Inflammatory macrophage treated with lipopolysaccharide for 4 hours (primary cell): ENCODE data around the gene TGFB1.

Experiments
- DNase-seq: peaks from one replicate; pipeline ENCODE4 v3.0.0-alpha.2; 2020

Gene TGFB1

GRCh38 chr19:41319500-41320184 lies 34.1 kb downstream of the TGFB1 start:
- no peak for DNase-seq

DNA sequence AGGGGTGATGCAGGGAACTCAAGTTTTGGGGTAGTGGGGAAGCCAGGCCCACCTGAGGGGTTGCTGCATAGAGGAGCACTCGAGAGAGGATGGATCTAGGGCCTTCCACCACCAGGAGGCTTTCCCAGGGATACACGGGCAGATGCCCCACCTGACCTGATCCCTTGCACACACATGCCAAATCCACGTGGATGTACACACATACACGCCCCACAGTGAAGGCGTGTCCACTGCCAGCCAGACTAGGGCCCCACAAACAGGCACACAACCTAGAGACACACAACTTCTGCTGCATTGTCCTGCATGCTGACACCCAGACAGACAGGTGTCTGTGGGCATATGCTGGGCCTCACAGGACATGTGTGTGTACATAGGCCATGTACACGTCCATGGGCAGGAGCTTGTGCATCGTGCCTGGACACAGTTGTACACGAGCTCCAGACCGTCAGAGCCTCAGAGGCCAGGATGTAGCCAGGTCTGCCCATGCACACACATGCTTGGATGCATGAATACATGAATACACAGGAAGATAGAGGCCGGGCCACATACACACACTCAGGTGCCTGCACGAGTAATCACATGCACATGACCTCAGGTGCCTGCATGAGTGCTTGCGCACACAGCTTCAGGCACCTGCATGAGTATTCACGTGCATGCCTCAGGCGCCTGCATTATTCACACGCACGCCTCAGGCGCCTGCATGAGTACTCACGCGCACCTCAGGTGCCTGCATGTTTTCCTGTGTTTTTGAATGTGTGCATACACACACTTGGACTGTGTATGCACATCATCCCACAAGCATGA lies 34.8 kb downstream of the TGFB1 start:
- DNase-seq, result no peak

GRCh38 chr19:41316306-41316920 lies 37.3 kb downstream of the TGFB1 start:
- no peak for DNase-seq

DNA sequence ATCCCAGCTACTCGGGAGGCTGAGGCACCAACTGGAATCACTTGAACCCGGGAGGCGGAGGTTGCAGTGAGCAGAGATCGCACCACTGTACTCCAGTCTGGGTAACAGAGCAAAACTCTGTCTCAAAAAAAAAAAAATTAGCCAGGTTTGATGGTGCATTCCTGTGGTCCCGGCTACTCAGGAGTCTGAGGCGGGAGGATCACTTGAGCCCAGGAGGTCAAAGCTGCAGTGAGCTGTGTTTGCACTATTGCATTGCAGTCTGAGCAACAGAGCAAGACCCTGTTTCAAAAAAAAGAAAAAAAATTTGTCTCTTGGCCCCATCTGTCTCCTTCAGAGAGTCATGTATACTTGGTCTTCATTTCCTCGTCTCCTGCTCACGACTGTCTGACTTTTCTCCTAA lies 42.1 kb downstream of the TGFB1 start:
- DNase-seq, result no peak

DNA sequence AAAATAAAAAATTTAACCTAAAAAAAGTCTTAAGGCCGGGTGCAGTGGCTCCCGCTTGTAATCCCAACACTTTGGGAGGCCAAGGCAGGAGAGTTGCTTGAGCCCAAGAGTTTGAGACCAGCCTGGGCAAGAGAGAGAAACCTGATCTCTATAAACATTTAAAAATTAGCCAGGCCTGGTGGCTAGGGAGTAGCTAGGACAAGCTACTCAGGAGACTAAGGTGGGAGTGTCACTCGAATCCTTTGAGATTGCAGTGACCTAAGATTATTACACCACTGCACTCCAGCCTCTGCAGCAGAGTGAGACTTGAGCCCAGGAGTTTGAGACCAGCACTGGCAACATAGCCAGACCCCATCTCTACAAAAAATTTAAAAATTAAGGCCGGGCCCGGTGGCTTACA lies 42.6 kb downstream of the TGFB1 start:
- no peak for DNase-seq

DNA sequence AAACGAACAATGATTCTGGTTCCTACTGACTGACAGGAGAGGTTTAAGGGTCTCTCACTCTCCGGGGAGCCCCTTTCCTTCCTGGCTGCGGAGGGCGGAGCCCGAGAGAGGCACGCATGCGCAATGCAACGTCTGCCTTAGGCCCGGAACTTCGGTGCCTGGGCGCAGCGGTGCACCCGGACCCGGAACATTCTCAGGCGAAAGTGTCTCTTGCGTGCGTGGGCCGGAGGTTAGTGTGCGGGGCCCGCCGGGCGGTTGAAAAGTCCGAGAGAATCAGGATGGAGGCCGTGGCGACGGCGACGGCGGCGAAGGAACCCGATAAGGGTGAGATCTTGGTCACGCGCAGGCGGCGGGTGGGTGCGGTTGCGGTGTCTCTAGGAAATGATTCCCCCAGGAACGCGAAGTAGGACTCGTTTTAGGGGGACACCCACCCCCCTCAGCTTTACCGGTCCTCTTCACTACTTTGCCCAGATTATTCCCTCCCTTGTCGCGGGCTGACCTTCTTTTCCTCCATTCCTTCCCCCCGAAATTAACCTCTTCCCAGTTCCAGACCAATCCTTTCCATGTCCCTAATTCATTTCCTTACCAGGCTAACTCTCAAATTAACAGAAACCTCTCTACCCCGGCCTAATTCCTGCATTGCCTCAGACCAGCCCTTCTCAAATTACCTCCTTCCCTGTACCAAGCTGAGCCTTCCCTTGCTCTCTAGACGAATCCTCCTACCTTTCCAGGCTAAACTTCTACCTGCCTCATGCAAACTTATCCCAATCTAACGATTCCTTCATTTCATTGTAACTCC lies 43.5 kb downstream of the TGFB1 start, which contains the start of gene CCDC97:
TSS of gene CCDC97 (plus strand) at position 140 of the 799 bp plus-strand sequence. CDS start at position 279, 139 bp downstream.
- DNase-seq, result peak; percentile 87

GRCh38 chr19:41309180-41310032 lies 44.3 kb downstream of the TGFB1 start:
- peak; percentile 62 for DNase-seq

GRCh38 chr19:41308450-41309179 lies 45.1 kb downstream of the TGFB1 start:
- DNase-seq, result peak; percentile 90

- no peak for DNase-seq
Observed at GRCh38 chr19:41307954-41308449, 45.7 kb downstream of the TGFB1 start.

GRCh38 chr19:41307090-41307875 lies 46.4 kb downstream of the TGFB1 start:
- peak; percentile 67 for DNase-seq

- DNase-seq, result no peak
Observed at GRCh38 chr19:41305927-41306793, 47.6 kb downstream of the TGFB1 start.

DNA sequence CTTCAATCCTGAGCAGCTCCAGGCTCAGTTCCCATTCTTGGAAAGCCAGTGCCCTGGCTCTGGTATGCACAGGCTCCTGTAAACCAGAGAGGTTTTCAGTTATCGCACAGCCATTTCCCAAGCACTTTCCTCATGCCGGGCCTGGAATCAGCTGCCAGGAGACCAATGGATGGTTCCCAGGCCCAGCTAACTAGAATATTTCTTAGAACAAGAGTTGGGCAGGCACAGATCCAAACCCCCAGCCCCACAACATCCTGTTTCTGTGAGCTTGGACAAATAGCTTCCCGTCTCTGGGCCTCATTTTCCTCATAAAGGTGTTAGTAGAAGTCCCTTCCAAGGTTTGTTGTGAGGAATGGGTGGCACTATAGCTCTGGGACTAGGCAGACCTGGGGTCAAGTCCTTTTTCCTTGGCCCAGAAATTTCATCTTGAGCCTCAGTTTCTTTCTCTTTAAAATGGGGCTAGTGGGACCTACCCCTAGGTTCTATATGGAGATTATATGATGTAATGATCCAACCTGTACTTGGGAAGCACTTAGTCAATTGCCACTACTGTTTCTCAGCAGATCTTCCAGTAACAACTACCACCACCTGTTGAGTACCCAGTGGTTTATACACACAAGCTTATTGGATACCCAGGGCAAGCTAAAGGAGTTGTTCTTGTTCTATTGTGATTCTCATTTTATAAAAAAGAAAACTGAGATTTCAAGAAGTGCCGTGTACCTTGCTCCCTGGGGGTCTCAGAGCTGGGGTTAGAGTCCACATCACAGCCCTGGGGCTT lies 48.8 kb downstream of the TGFB1 start:
- no peak for DNase-seq

- DNase-seq, result no peak
Observed at GRCh38 chr19:41303954-41304353, 49.8 kb downstream of the TGFB1 start.

- no peak for DNase-seq
Observed at GRCh38 chr19:41302624-41303351, 50.9 kb downstream of the TGFB1 start.

DNA sequence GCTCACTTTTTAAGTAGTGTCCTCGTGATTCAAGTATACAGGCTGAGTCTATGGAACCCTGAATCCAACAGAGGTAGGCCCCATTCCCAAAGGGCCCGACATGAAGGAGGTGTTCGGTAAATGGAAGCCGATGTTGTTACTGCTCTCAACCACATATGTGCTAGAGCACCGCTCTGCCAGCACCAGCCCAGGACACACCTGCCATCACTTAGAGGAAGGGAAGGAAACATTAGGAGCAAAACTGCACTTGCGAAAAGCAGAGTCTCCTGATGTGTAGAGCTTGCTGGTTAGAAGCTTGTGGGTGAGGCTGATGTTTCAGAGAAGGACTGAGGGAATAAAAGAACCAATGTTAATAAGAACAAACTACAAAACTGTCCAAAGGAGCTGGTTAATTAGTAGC lies 53.2 kb downstream of the TGFB1 start:
- no peak for DNase-seq

DNA sequence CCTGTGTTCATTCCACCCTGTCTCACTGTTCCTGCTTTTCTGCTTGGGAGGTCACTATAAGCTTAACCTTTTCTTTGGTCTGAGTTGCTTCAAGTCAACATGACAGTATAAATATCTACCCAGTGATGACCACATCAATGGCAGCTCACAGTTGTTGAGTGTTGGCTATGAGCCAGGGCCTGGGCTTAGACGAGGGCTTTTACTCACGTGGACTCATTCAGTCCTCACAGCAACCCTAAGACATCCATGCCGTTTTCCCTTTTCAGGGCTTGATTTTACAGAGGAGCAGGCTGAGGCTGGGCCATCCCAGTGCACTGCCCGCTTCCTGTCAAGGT lies 54.0 kb downstream of the TGFB1 start:
- DNase-seq, result peak; percentile 49

GRCh38 chr19:41299046-41299754 lies 54.5 kb downstream of the TGFB1 start:
- DNase-seq, result no peak
